Mucosa of descending colon (tissue), 3 donors: ENCODE results near the gene NUP58. TPM values are rescaled to one million over a fixed set of nuclear protein-coding genes. Genes with fewer than 3 reads are reported as not detected.
A peak's percentile ranks its signal among the peaks of the same experiment; 100 is the strongest.

ENCODE experiments used
- ATAC-seq: fragments of 200-7000 bp; cut with Tn5 transposase; one replicate; pipeline ENCODE4 v1.9.1; 2020; ENCODE audit warnings: mild to moderate bottlenecking, moderate library complexity
- DNase-seq, 3 donors: peaks; one replicate each; pipeline ENCODE4 v3.0.0-alpha.2; 2020
- H3K36me3 ChIP-seq: fragments of 200-600 bp; one replicate; pipeline ENCODE4 v1.8.0; 2021; ENCODE audit warnings: low read depth, mild to moderate bottlenecking
- H3K4me1 ChIP-seq: fragments of 200-600 bp; one replicate; pipeline ENCODE4 v1.8.0; 2021; ENCODE audit warnings: low read depth, mild to moderate bottlenecking
- H3K4me3 ChIP-seq: fragments of 200-600 bp; one replicate; pipeline ENCODE4 v1.8.0; 2021; ENCODE audit warnings: mild to moderate bottlenecking
- H3K9me3 ChIP-seq: fragments of 200-600 bp; one replicate; pipeline ENCODE4 v1.8.0; 2021; ENCODE audit warnings: mild to moderate bottlenecking
- intact Hi-C, 2 donors: fragments of 100-400 bp; cut with DNase I in 1 of 2; cut with micrococcal nuclease in 1 of 2; formaldehyde crosslinking; loops; one replicate each; pipeline versions ENCODE4 v1.11.0 to v1.11.1; 2022; cut with DNase I, micrococcal nuclease
- total RNA-seq, 3 donors: library from RNA; stranded (reverse); fragmentation: NEBNext Ultra II Directional in 2 of 3; extraction: Animal tissue kit (Norgen Biotek cat#: 25700) in 2 of 3; gene quantifications; one replicate each; pipeline versions ENCODE4 v1.2.1 to v1.2.4, GENCODE V29; 2021 to 2023
- TF ChIP-seq, protein P1 (sequence below): fragments of 200-600 bp; IDR thresholded peaks from one replicate; pipeline ENCODE4 v1.8.0; 2022; ENCODE audit warnings: antibody characterized with exemption, mild to moderate bottlenecking
- donor health status: DM: no; HTN: no; CAD: no; lungs with moderate emphysema.
- donor health status: DM: no; HTN: no; CAD: no.
- donor health status: DM: no; HTN: yes; CAD: no.

The NUP58 gene
- total RNA-seq, 3 donors from 2014 or later, result 31.9 to 35.3 (median 32.8) TPM

DNA sequence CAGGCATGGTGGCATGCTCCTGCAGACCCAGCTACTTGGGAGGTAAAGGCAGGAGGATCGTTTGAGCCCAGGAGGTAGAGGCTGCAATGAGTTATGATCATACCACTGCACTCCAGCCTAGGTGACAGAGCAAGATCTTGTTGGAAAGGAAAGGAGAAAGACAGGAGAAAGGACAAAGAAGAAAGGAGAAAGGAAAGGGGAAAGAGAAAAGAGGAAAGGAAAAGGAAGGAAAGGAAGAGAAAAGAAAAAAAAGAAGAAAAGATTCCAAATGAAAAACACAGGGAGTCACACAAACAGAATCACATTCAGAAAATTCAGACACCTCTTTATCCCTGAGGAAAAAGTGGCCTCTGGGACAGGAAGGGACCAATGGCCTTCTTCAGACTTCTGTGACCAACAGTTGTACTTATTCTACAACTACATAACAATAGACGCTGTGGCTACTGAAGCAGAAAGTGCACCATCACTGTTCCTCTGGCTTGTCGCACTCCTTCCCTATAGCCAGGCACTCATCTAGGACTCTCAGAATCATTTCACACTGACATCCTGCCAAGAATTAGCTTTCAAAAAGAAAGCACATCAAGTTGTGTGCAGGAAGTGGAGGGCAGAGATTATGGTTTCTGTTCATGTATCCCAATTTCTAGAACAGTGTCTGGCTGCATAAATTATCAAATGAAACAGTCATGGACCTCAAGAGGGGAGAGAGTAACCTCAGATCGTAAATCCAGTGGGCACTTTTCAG lies 20.1 kb upstream of the NUP58 start:
- Histone ChIP-seq H3K4me3 (no peak overlapping the region), H3K9me3 (no peaks in the 10 kb centered on the region), H3K36me3 (no peaks in the 10 kb centered on the region), H3K4me1 (peaks cover 12% of the 10 kb centered on the region)
- ATAC-seq, result no peak
- no peak for DNase-seq
- TF ChIP-seq, protein P1, sequence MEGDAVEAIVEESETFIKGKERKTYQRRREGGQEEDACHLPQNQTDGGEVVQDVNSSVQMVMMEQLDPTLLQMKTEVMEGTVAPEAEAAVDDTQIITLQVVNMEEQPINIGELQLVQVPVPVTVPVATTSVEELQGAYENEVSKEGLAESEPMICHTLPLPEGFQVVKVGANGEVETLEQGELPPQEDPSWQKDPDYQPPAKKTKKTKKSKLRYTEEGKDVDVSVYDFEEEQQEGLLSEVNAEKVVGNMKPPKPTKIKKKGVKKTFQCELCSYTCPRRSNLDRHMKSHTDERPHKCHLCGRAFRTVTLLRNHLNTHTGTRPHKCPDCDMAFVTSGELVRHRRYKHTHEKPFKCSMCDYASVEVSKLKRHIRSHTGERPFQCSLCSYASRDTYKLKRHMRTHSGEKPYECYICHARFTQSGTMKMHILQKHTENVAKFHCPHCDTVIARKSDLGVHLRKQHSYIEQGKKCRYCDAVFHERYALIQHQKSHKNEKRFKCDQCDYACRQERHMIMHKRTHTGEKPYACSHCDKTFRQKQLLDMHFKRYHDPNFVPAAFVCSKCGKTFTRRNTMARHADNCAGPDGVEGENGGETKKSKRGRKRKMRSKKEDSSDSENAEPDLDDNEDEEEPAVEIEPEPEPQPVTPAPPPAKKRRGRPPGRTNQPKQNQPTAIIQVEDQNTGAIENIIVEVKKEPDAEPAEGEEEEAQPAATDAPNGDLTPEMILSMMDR, result no peak
- intact Hi-C loops, result no loop called here

DNA sequence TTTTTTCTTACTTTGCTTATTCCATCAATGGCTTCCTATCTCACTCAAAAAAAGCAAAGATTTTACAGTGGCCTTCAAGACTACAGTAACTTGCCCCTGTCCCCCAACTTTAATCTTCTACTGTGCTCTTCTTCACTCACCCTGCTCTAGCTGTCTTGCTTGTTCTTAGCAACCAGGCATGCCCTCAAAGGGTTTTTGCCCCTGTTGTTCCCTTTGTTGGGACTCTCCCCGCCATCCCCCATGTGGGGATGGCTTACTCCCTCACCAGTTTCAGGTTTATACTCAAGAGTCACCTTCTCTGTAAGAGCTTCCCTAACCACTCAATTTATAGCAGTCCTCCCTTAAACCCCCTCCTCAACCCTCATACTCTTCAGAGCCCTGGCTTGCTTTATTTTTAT lies 19.5 kb upstream of the NUP58 start:
- H3K4me3 ChIP-seq, result no peak overlapping the region
- no peak for DNase-seq
- intact Hi-C loops, result no loop called here
- TF ChIP-seq, protein P1, result no peak
- H3K4me1 ChIP-seq, result peaks cover 12% of the 10 kb centered on the region
- H3K9me3 ChIP-seq, result no peaks in the 10 kb centered on the region
- no peaks in the 10 kb centered on the region for H3K36me3 ChIP-seq
- no peak for ATAC-seq

DNA sequence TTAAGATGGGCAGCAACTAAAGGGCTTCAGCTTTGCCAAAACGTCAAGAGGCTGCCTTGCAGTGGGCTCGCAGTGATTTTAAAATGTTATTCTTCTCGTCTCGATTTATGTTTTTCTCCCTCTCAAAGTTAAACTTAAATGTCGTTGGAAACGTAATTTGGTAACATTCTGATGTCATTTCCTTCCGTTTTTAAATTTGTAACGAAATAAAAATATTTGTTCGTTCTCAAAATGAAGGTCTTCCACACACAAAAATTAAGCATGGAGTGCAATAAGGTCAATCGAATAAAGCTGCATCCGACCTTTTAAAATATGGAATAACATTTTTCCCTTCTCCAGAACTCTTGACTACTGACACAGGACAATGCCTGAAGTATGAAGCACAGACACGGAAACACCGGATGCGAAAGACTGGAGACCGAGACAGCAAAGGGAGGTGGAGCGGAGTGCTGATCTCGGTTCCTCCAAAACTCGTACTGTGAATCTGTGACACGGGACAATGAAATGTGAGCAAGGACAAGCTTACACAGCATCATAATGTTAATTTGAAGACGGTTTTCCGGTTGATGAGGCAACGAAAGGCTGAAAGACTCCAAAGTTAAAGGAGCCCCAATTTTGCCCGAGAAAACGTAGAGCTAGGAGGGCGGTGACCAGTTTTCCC lies 15.0 kb upstream of the NUP58 start:
- intact Hi-C loops, result no loop called here
- TF ChIP-seq, protein P1, result no peak
- peaks cover 12% of the 10 kb centered on the region for H3K4me1 ChIP-seq
- peak in 1 of 3 donors; percentile 54 for DNase-seq
- no peaks in the 10 kb centered on the region for H3K9me3 ChIP-seq
- H3K36me3 ChIP-seq, result no peaks in the 10 kb centered on the region
- H3K4me3 ChIP-seq, result peak overlapping the region; percentile 86
- peak; percentile 60 for ATAC-seq

DNA sequence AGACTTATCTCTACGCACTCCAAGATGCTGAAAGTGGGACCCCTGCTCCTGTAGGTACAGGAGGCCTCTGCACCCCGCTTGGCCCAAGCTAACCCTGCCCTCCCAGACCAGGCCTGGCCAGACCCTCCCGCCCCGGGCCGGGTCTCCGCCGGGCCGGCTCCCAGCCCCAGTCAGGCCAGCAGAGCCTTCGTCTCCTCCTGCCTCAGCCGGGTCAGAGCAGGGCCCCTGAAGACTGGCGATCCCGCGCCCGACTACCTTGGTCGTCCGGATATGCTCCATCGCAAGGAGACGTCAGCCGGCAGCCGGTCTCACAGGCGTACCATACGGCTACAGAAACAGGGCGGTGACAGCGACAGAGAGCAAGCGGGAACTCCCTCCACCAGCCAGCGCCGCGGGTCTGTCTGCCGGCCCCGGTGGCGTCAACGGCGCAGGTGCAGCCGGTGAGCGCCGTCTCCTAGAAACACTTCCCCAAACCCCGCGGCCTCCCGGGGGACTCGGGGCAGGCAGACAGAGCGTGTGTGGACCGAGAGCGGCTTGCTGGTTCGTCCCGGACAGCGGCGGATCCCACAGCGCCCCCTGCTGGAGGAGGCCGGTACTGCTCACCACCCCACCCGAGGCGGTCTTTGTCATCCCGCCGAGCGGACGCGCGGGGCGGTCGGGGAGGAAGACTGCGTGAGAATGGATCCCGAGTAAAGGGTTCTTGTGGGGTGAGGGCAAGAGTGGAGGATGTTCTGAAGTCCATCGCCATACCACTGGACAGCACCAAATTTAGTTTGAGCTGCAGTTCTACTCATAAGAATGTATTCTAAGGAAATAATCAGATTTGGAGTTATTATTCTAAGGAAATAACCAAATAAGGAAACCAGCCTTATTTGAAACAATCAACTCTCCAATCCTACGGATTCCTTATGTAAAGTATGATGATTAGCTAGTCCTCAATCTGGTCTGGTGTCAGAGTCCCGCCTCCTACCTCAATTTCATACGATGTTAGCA lies 14.2 kb upstream of the NUP58 start, which contains the start of gene MTMR6:
Gene MTMR6 (minus strand): TSS at position 520 of the 993 bp plus-strand sequence. CDS start 241 bp downstream, at position 279.
- peak within 1 kb of the TSS; percentile 86 for H3K4me3 ChIP-seq
- H3K36me3 ChIP-seq, result no peaks in the 10 kb centered on the region
- peak; percentile 99 for ATAC-seq
- intact Hi-C loops, result no loop called here
- peaks cover 12% of the 10 kb centered on the region for H3K4me1 ChIP-seq
- no peaks in the 10 kb centered on the region for H3K9me3 ChIP-seq
- TF ChIP-seq, protein P1, result peak; percentile 100
- peak; percentile 92 to 95 (median 95) for DNase-seq

GRCh38 chr13:25288966-25289365 lies 12.5 kb upstream of the NUP58 start:
- H3K36me3 ChIP-seq, result no peaks in the 10 kb centered on the region
- H3K4me3 ChIP-seq, result no peak overlapping the region
- peaks cover 12% of the 10 kb centered on the region for H3K4me1 ChIP-seq
- DNase-seq (no peak), ATAC-seq (no peak)
- no peaks in the 10 kb centered on the region for H3K9me3 ChIP-seq
- intact Hi-C loops, result no loop called here
- TF ChIP-seq, protein P1, result no peak
